GM19099 (cell line): ENCODE results near the gene CAMSAP2.

Experiments
- POLR2A ChIP-seq: IDR thresholded peaks from 3 replicates; pipeline ENCODE4 v1.6.1; 2011; ENCODE audit warnings: low read depth; ENCODE audit not compliant: insufficient read length; ENCODE audit errors: extremely low read depth

The CAMSAP2 gene

GRCh38 chr1:200738327-200738948 lies at the start of gene CAMSAP2:
TSS of gene CAMSAP2 (plus strand) at chr1:200738893. CDS start at chr1:200739828, 935 bp downstream.
- peak; percentile 29 for TF ChIP-seq POLR2A

GRCh38 chr1:200692316-200692715 lies 46.4 kb upstream of the CAMSAP2 start:
- TF ChIP-seq POLR2A, result no peak

GRCh38 chr1:200693327-200693726 lies 45.4 kb upstream of the CAMSAP2 start:
- TF ChIP-seq POLR2A, result no peak

- TF ChIP-seq POLR2A, result no peak
Measured at GRCh38 chr1:200694738-200695137, 44.0 kb upstream of the CAMSAP2 start.

GRCh38 chr1:200699871-200700270 lies 38.8 kb upstream of the CAMSAP2 start:
- no peak for TF ChIP-seq POLR2A

- no peak for TF ChIP-seq POLR2A
Measured at GRCh38 chr1:200704986-200705500, 33.6 kb upstream of the CAMSAP2 start.

- TF ChIP-seq POLR2A, result no peak
Measured at GRCh38 chr1:200706111-200706814, 32.4 kb upstream of the CAMSAP2 start.

- no peak for TF ChIP-seq POLR2A
Measured at GRCh38 chr1:200707116-200707515, 31.6 kb upstream of the CAMSAP2 start.

GRCh38 chr1:200708161-200708560 lies 30.5 kb upstream of the CAMSAP2 start:
- no peak for TF ChIP-seq POLR2A

GRCh38 chr1:200708769-200709168 lies 29.9 kb upstream of the CAMSAP2 start:
- TF ChIP-seq POLR2A, result no peak

- no peak for TF ChIP-seq POLR2A
Measured at GRCh38 chr1:200710166-200710565, 28.5 kb upstream of the CAMSAP2 start.

- TF ChIP-seq POLR2A, result no peak
Measured at GRCh38 chr1:200714504-200715187, 24.0 kb upstream of the CAMSAP2 start.

- TF ChIP-seq POLR2A, result no peak
Measured at GRCh38 chr1:200720199-200720598, 18.5 kb upstream of the CAMSAP2 start.

- TF ChIP-seq POLR2A, result no peak
Measured at GRCh38 chr1:200724064-200724463, 14.6 kb upstream of the CAMSAP2 start.

- no peak for TF ChIP-seq POLR2A
Measured at GRCh38 chr1:200727257-200727656, 11.4 kb upstream of the CAMSAP2 start.

- TF ChIP-seq POLR2A, result no peak
Measured at GRCh38 chr1:200729863-200730262, 8.8 kb upstream of the CAMSAP2 start.
